RWPE2 (cell line): ENCODE measurements around the gene CARS2.
"Not testable (repeated sequence)": the region's sequence is repeated elsewhere in the genome, so short reads cannot be mapped to it uniquely, and the experiment has no call there.

ENCODE experiments used
- ATAC-seq: fragments of 200-7000 bp; cut with Tn5 transposase; 3 replicates; pipeline ENCODE4 v1.9.1; 2021; ENCODE audit warnings: low read depth
- DNase-seq: peaks from one replicate; pipeline ENCODE4 v3.0.0-alpha.2; 2020; ENCODE audit warnings: low spot score
- H3K27ac ChIP-seq: fragments of 450-650 bp; 2 replicates; pipeline ENCODE4 v1.5.1; 2017; ENCODE audit warnings: mild to moderate bottlenecking; ENCODE audit not compliant: poor library complexity, severe bottlenecking
- H3K27me3 ChIP-seq: fragments of 250-450 bp; sonication (Bioruptor Pico); 2 replicates; pipeline ENCODE4 v1.5.1; 2021; ENCODE audit warnings: mild to moderate bottlenecking, moderate library complexity; ENCODE audit not compliant: insufficient read depth, poor library complexity, severe bottlenecking
- H3K36me3 ChIP-seq: fragments of 250-450 bp; sonication (Bioruptor Pico); 2 replicates; pipeline ENCODE4 v1.5.1; 2020; ENCODE audit warnings: low read depth, mild to moderate bottlenecking, moderate library complexity
- H3K4me1 ChIP-seq: fragments of 250-450 bp; sonication (Bioruptor Pico); 2 replicates; pipeline ENCODE4 v1.5.1; 2021; ENCODE audit warnings: mild to moderate bottlenecking, moderate library complexity; ENCODE audit not compliant: insufficient read depth, poor library complexity, severe bottlenecking
- H3K4me3 ChIP-seq: fragments of 250-450 bp; sonication (Bioruptor Pico); 2 replicates; pipeline ENCODE4 v1.5.1; 2021; ENCODE audit warnings: mild to moderate bottlenecking, moderate library complexity; ENCODE audit not compliant: severe bottlenecking
- H3K9me3 ChIP-seq: fragments of 250-450 bp; sonication (Bioruptor Pico); 2 replicates; pipeline ENCODE4 v1.5.1; 2021; ENCODE audit warnings: mild to moderate bottlenecking, moderate library complexity; ENCODE audit not compliant: severe bottlenecking
- TF ChIP-seq, protein P1 (sequence below): fragments of 450-650 bp; IDR thresholded peaks from one replicate; pipeline ENCODE4 v1.5.1; 2017; ENCODE audit warnings: mild to moderate bottlenecking, moderate library complexity; ENCODE audit not compliant: poor library complexity, severe bottlenecking

CARS2 gene

DNA sequence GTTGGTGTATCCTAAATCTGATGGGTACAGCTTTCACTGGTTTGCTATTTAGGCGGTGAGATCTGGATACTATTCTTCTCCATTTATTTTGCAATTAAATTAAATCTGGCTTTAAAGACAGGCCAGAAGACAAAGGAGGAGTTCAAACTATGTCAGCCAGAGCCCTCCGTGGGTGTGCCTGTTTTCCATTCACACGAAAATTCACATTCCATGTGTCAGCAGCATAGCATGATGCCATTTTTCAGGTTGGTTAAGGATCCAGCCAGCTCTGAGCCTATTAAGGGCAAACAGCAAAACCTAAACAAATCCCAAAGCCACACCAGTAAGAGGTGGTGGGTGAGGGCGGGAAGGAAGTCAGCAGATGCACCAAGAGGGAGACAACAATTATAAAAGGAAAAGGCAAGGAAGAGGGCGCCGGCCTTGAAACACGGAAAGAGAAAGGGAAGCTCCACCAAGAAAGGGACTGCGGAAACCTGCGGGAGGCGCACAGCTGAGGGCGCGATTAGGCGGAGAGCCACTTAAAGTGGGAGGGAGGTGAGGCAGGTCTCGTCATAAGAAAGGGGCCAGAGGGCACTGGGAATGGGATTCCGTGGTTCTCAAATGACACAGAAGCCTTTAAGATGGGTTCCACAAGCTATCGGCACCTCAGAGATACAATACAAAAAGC lies 43.0 kb downstream of the CARS2 start:
- Histone ChIP-seq H3K4me3 (no peak overlapping the region), H3K27ac (no peak overlapping the region), H3K36me3 (peaks cover 76% of the 10 kb centered on the region), H3K4me1 (no peaks in the 10 kb centered on the region), H3K9me3 (peaks cover 4% of the 10 kb centered on the region), H3K27me3 (no peaks in the 10 kb centered on the region)
- no peak for DNase-seq
- no peak for ATAC-seq
- TF ChIP-seq, protein P1, sequence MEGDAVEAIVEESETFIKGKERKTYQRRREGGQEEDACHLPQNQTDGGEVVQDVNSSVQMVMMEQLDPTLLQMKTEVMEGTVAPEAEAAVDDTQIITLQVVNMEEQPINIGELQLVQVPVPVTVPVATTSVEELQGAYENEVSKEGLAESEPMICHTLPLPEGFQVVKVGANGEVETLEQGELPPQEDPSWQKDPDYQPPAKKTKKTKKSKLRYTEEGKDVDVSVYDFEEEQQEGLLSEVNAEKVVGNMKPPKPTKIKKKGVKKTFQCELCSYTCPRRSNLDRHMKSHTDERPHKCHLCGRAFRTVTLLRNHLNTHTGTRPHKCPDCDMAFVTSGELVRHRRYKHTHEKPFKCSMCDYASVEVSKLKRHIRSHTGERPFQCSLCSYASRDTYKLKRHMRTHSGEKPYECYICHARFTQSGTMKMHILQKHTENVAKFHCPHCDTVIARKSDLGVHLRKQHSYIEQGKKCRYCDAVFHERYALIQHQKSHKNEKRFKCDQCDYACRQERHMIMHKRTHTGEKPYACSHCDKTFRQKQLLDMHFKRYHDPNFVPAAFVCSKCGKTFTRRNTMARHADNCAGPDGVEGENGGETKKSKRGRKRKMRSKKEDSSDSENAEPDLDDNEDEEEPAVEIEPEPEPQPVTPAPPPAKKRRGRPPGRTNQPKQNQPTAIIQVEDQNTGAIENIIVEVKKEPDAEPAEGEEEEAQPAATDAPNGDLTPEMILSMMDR, result no peak

- DNase-seq (no peak), ATAC-seq (no peak)
- Histone ChIP-seq H3K9me3 (peaks cover 4% of the 10 kb centered on the region), H3K4me1 (no peaks in the 10 kb centered on the region), H3K27me3 (no peaks in the 10 kb centered on the region), H3K36me3 (peaks cover 69% of the 10 kb centered on the region), H3K27ac (no peak overlapping the region), H3K4me3 (no peak overlapping the region)
- TF ChIP-seq, protein P1, result no peak
Measured at GRCh38 chr13:110662091-110662490, 43.8 kb downstream of the CARS2 start.

GRCh38 chr13:110661256-110661655 lies 44.7 kb downstream of the CARS2 start:
- no peaks in the 10 kb centered on the region for H3K27me3 ChIP-seq
- no peak overlapping the region for H3K4me3 ChIP-seq
- peaks cover 61% of the 10 kb centered on the region for H3K36me3 ChIP-seq
- no peak for ATAC-seq
- no peak for DNase-seq
- H3K4me1 ChIP-seq, result no peaks in the 10 kb centered on the region
- H3K9me3 ChIP-seq, result peaks cover 4% of the 10 kb centered on the region
- TF ChIP-seq, protein P1, result no peak
- no peak overlapping the region for H3K27ac ChIP-seq

- H3K4me3 ChIP-seq, DNase-seq, H3K9me3 ChIP-seq, H3K4me1 ChIP-seq, H3K27ac ChIP-seq, H3K27me3 ChIP-seq, ATAC-seq: not testable (repeated sequence)
- H3K36me3 ChIP-seq, result peaks cover 43% of the 10 kb centered on the region
Measured at GRCh38 chr13:110658218-110658911, 47.6 kb downstream of the CARS2 start.

DNA sequence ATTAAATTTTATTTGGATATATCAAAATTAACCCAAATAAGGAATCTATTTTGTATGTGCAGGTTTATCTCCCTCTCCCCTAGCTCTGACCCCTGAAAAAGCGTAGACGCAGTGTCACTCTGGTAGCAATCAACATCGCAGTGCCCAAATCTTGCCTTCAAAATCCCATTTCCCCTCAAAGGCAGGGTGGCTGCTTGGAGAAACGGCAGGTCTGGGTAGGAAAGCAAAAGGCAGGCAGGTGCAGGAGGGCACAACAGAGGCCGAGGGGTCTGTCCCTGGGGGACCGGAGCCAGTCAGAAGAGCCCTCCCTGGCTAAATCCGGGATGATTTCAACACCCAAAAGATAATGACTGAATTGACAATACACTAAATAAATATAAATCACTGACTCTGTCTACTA lies 48.7 kb downstream of the CARS2 start:
- Histone ChIP-seq H3K27me3 (no peaks in the 10 kb centered on the region), H3K27ac (no peak overlapping the region), H3K36me3 (peaks cover 34% of the 10 kb centered on the region), H3K4me3 (no peak overlapping the region), H3K4me1 (no peaks in the 10 kb centered on the region), H3K9me3 (peaks cover 4% of the 10 kb centered on the region)
- TF ChIP-seq, protein P1, result no peak
- no peak for DNase-seq
- ATAC-seq, result no peak
